HepG2 (cell line): Measurements from ENCODE around the gene CPXM1.

ENCODE experiments used
- ASH2L ChIP-seq: fragments of 300-600, 200-600 bp; sonication (generic); IDR thresholded peaks from 2 replicates; pipeline ENCODE4 v1.7.0; 2017; ENCODE audit warnings: low read depth, mild to moderate bottlenecking, moderate library complexity, mixed read lengths, low read length; ENCODE audit not compliant: insufficient read length
- CEBPB ChIP-seq: IDR thresholded peaks from 2 replicates; pipeline ENCODE4 v1.6.1; 2011; ENCODE audit warnings: low read depth, low read length, improper control_type of control experiment, borderline replicate concordance
- SRF ChIP-seq: IDR thresholded peaks from 2 replicates; pipeline ENCODE4 v1.6.1; 2011; ENCODE audit warnings: mild to moderate bottlenecking, low read depth, low read length, moderate library complexity
- ZNF253 ChIP-seq: sonication (generic); formaldehyde crosslinking; IDR thresholded peaks from 2 replicates; pipeline ENCODE4 v1.8.0; 2022; ENCODE audit warnings: mild to moderate bottlenecking, missing genetic modification reagents, borderline replicate concordance
- TF ChIP-seq, protein P1 (sequence below): sonication (generic); formaldehyde crosslinking; IDR thresholded peaks from 2 replicates; pipeline ENCODE4 v1.5.0; 2020; ENCODE audit warnings: mild to moderate bottlenecking, missing genetic modification reagents, moderate library complexity
- TF ChIP-seq, protein P2 (sequence below): sonication (generic); formaldehyde crosslinking; IDR thresholded peaks from 2 replicates; pipeline ENCODE4 v1.4.0; 2020; ENCODE audit warnings: mild to moderate bottlenecking, missing genetic modification reagents
- TF ChIP-seq, protein P3 (sequence below): sonication (generic); formaldehyde crosslinking; IDR thresholded peaks from 2 replicates; pipeline ENCODE4 v1.5.0; 2020; ENCODE audit warnings: missing genetic modification reagents, mild to moderate bottlenecking, borderline replicate concordance
- TF ChIP-seq, protein P4 (sequence below): sonication (generic); formaldehyde crosslinking; IDR thresholded peaks from 2 replicates; pipeline ENCODE4 v1.4.0; 2020; ENCODE audit warnings: missing genetic modification reagents

DNA sequence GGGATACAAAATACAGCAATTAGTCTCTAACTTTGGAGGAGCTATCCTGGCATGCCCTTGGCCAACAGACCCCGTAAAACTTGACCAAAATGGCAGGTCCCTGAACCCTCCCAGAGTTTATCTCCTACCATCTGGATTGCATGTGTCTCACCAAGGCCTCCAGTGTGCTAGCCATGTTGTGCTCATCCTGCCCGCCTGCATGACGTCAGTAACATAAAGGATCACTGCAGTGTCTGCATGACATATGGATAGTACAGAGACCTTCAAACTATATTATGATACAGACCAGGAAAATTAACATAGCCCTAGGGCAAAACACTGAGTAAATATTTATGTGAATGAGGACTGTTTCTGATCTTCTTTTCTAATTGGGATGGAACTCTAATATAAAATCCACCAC lies 25.3 kb downstream of the CPXM1 start:
- TF ChIP-seq, protein P1, sequence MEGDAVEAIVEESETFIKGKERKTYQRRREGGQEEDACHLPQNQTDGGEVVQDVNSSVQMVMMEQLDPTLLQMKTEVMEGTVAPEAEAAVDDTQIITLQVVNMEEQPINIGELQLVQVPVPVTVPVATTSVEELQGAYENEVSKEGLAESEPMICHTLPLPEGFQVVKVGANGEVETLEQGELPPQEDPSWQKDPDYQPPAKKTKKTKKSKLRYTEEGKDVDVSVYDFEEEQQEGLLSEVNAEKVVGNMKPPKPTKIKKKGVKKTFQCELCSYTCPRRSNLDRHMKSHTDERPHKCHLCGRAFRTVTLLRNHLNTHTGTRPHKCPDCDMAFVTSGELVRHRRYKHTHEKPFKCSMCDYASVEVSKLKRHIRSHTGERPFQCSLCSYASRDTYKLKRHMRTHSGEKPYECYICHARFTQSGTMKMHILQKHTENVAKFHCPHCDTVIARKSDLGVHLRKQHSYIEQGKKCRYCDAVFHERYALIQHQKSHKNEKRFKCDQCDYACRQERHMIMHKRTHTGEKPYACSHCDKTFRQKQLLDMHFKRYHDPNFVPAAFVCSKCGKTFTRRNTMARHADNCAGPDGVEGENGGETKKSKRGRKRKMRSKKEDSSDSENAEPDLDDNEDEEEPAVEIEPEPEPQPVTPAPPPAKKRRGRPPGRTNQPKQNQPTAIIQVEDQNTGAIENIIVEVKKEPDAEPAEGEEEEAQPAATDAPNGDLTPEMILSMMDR, result no peak
- TF ChIP-seq SRF (no peak), ZNF253 (CRISPR knock-in tag) (no peak), CEBPB (no peak), ASH2L (no peak)
- TF ChIP-seq, protein P2, sequence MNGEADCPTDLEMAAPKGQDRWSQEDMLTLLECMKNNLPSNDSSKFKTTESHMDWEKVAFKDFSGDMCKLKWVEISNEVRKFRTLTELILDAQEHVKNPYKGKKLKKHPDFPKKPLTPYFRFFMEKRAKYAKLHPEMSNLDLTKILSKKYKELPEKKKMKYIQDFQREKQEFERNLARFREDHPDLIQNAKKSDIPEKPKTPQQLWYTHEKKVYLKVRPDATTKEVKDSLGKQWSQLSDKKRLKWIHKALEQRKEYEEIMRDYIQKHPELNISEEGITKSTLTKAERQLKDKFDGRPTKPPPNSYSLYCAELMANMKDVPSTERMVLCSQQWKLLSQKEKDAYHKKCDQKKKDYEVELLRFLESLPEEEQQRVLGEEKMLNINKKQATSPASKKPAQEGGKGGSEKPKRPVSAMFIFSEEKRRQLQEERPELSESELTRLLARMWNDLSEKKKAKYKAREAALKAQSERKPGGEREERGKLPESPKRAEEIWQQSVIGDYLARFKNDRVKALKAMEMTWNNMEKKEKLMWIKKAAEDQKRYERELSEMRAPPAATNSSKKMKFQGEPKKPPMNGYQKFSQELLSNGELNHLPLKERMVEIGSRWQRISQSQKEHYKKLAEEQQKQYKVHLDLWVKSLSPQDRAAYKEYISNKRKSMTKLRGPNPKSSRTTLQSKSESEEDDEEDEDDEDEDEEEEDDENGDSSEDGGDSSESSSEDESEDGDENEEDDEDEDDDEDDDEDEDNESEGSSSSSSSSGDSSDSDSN, result no peak
- TF ChIP-seq, protein P3, sequence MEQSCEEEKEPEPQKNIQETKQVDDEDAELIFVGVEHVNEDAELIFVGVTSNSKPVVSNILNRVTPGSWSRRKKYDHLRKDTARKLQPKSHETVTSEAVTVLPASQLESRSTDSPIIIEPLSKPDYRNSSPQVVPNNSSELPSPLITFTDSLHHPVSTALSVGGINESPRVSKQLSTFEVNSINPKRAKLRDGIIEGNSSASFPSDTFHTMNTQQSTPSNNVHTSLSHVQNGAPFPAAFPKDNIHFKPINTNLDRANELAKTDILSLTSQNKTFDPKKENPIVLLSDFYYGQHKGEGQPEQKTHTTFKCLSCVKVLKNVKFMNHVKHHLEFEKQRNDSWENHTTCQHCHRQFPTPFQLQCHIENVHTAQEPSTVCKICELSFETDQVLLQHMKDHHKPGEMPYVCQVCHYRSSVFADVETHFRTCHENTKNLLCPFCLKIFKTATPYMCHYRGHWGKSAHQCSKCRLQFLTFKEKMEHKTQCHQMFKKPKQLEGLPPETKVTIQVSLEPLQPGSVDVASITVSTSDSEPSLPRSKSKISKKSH (CRISPR knock-in tag), result no peak
- TF ChIP-seq, protein P4, sequence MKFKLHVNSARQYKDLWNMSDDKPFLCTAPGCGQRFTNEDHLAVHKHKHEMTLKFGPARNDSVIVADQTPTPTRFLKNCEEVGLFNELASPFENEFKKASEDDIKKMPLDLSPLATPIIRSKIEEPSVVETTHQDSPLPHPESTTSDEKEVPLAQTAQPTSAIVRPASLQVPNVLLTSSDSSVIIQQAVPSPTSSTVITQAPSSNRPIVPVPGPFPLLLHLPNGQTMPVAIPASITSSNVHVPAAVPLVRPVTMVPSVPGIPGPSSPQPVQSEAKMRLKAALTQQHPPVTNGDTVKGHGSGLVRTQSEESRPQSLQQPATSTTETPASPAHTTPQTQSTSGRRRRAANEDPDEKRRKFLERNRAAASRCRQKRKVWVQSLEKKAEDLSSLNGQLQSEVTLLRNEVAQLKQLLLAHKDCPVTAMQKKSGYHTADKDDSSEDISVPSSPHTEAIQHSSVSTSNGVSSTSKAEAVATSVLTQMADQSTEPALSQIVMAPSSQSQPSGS (CRISPR knock-in tag), result no peak
